Right renal cortex interstitium (tissue), 3 donors: ENCODE results near the gene ODF2L. TPM values are rescaled to one million over a fixed set of nuclear protein-coding genes. Genes with fewer than 3 reads are reported as not detected.
"Not testable (repeated sequence)": the region's sequence is repeated elsewhere in the genome, so short reads cannot be mapped to it uniquely, and the experiment has no call there.

Experiments
- DNase-seq, 3 donors: peaks; one replicate each; pipeline ENCODE4 v3.0.0-alpha.2; 2013; ENCODE audit warnings: low read depth in 3 of 3, low spot score in 2 of 3
- polyA plus RNA-seq, 3 donors: library from polyadenylated mRNA; unstranded; fragments of 120-200 nt; gene quantifications; one replicate each; pipeline ENCODE4 v1.2.1, GENCODE V29; 2013; ENCODE audit not compliant: insufficient read length in 3 of 3

The ODF2L gene
- polyA plus RNA-seq, 3 donors = 43.7 to 51.7 (median 45.8) TPM

DNA sequence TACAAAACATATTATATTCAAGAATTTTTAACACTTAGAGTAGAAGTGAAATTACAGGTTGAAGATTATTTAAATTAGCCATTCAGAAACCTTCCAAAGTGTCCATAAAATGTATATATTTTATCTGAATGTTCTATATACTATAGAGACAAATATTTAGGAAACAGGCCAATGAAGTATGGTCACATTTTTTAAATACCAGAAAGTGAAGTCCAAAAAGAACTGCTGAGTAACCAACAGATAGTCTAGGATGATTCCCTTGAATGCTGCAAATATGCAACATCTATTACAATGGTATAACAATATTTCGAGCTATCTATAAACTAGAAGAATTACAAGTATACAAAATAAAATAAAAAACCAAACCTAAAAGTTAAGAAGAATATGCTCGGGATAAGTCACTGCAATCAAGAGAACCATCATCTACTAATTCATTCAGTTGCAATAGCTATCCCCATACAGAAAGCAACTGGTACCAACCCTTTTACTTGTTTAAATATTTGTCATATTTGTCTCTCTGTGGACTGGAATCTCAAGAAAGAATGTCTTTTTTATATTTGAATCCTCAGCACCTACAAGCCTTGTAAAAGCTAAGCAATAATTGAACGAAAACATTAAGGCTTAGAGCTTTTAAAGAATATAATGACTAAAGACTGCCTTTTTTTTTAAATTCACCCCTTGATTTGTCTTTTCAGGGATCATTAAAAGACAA is 8.1 kb downstream of the ODF2L start:
- no peak for DNase-seq

DNA sequence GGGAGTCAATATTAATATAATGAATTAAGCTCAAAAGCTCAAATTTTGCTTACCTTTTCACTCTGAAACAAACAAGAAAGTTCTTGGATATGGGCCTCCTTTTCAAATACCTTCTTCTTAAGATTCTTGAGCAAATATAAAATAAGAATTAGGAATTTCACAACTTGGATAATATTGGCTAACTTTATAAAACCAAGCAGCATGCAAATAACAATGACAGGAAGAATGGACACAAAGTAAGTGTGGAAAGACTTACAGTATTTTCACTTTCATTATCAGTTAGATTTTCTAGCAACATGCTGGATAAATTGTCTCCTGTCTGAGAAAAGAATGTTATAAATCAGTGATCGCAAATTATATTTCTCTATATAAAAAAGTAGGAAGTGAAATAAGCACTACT is 13.2 kb downstream of the ODF2L start:
- no peak for DNase-seq

DNA sequence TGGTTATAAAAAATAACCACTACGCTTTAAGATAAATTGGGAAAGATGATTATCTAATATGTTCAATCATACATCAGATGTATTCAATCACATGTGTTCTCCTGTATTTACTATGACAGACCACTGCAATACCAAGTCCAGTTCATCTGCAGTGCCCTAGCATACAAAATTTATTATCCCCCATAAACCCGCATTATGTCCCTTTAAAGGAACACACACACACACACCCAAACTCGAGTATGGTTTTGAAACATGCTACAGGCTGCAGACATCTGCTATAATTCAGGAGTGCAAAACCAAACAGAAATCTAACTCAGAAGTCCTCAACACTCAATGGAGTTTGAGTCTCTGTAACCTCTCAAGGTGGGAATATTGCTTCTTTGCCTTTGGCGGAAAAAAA is 14.9 kb downstream of the ODF2L start:
- no peak for DNase-seq

DNA sequence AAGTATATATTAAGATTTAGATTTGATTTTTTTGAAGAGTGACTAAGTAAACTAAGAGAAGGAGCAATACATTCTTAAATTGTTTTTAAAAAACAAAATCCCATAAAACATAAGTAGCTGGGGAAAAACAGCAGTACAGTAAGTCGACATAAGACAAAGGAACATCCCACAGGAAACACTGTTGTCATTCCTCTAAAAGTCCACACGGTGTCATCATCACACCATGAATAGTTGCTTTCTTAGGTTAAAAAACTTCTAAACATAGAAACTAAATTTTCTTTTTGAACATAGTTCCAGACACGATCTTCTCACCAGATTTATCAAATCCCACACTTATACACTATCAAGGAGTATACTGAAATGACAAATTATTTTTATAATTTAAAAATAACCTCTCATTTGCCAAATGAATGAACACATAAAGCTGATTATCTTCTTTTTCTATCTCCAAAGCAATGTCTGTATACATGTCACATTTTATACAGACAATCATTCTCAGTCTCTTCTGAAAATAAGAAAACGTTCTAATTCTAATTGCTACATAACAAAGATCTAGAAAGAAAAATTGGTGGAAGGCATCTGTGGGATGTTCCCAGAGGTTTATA is 15.8 kb downstream of the ODF2L start:
- peak in 2 of 3 donors; percentile 42 to 53 for DNase-seq

DNA sequence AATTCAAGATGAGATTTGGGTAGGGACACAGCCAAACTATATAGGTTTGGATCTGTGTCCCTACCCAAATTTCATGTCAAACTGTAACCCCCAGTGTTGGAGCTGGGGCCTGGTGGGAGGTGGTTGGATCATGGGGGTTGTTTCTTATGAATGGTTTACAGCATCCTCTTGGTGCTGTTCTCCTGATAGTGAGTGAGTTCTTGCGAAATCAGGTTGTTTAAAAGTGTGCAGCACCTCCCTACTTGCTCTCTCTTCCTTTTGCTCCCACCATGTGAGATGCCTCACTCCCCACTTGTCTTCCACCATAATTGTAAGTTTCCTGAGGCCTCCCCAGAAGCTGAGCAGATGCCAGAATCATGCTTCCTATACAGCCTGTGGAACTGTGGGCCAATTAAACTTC is 17.3 kb downstream of the ODF2L start:
- DNase-seq = no peak

DNA sequence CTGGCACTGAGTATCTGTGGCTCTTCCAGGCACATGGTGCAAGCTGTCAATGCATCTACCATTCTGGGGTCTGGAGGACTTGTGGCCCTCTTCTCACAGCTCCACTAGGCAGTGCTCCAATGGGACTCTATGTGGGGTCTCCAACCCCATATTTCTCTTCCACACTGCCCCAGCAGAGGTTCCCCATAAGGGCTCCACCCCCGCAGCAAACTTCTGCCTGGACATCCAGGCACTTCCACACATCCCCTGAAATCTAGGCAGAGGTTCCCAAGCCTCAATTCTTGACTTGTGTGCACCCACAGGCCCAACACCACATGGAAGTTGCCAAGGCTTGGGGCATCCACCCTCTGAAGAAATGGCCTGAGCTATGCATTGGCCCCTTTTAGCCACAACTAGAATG is 18.8 kb downstream of the ODF2L start:
- no peak for DNase-seq

DNA sequence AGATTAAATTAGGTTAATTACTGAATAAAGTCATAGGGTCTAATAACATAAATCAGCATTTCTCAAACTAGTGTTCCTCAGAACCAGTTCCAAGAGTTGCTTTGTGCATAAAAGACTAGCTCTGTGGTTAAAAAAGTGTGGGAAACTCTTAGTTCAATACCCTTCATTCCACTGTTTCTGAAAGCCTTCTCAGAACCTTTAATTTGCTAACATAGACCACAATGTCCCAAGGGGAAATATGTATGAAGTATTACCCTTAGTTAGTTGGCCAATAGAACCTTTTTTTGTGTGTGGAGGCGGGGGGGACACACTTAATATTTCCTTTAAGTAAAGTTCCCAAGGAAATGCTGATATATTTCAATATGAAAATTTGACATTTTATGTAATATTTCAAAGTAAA is 20.4 kb downstream of the ODF2L start:
- DNase-seq = no peak

DNA sequence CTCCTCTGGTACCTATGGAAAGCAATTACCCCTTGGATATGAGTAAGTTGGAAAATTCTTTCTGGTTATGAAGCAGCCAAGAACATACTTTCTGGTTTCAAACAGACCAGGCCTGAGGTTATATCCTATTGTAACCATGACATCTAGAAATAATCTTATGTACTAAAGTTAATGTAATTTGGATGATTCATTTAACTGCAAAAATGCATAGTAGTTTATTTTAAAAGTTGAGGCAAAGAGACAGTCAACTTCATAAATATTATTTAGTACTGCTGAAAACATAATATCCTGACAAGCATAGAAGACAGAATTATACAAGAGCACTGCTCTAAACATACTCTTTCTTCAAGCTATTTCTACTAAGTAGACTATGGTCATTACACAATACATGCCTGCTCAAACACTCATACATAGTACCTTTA is 25.5 kb downstream of the ODF2L start:
- no peak for DNase-seq

DNA sequence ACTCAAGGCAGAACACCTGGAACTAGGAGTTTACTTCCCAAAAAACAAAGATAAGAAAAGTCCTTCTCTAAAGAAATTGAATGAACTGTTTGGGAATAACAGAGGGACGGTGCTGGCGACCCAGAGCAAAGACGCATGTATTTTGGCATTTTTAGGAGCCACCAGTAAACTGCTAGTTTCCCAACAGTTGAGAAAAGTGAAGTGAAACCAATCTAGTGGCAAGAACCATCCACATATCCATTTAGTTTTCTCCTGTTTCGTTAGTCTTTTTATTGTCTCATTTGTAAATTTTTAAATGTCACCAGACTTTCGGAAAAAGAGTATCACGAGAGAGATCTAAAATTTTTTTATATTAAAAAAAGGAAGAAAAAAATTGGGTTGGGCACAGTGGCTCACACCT is 30.2 kb downstream of the ODF2L start:
- no peak for DNase-seq

DNA sequence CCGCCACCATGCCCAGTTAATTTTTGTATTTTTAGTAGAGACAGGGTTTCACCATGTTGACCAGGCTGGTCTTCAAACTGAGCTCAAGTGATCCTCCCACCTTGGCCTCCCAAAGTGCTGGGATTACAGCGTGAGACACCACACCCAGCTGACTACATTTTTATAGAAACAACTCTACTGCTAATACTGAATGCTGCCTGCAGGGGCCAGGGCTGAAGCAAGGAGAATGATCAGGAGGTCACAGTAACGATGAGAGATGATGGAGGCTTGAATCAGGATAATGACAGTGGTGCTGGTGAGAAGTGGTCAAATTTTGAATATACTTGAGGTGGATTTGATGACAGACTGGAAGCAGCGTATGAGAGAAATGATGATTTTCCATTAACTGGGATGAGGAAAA is 33.3 kb downstream of the ODF2L start:
- DNase-seq = no peak

DNA sequence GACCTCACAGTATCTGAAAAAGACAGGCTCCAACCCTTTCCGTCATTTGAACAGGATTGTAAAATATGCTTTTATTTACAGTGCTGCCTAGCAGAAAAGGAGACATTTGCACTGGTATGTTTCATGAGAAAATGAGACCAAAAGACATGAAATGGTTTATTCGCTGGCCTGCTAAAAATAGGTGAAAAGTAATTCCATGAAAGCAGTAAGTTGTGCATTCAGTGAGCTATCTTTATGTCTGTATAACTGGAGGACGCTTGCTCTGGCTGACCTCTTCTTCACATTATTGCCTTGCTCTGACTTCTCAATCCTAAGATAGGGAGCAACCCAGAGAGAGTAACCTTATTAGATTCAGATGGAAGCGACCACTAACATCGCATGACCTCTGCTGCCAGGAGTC is 38.3 kb downstream of the ODF2L start:
- no peak for DNase-seq

DNA sequence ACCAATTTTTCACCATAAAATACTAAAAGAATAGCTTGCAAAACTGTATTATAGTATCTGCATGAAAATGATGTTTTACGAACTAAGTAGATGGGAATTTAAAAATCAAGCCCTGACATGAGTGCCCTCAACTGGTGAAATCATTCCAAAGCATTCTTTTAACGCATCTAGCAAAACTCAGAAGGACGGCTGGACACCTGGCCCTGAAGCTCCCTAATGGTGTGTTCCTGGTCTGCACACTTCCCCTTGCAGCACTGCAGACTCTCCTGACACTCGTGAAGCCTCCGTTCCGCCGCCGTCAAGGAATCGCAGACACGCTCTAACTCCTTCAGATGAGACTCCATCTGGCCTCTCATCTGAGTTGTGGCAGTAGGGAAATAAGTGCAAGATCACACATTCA is 39.9 kb downstream of the ODF2L start:
- DNase-seq = no peak

DNA sequence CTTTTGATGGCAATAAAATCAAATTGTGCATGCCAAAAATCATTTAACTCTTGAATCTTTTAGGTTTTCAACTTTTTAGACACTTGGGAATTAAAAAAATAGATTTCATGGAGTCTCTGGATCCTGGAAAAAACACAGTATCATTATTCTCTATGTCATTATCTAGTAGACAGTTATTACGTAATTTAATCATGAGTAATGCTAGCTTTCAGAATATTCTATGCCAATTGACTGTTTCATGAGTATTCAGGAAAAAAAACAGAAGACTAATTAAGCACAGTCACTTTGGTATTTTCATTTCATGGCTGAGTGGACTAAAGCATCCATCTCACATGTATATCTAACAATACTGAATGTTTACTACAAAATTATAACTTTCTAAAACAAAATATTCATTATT is 44.0 kb downstream of the ODF2L start:
- no peak for DNase-seq

DNA sequence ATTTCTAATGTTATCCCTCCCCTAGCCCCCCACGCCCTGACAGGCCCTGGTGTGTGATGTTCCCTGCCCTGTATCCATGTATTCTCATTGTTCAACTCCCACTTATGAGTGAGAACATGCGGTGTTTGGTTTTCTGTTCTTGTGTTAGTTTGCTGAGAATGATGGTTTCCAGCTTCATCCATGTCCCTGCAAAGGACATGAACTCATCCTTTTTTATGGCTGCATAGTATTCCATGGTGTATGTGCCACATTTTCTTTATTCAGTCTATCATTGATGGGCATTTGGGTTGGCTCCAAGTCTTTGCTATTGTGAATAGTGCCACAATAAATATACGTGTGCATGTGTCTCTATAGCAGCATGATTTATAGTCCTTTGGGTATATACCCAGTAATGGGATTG is 45.9 kb downstream of the ODF2L start:
- not testable (repeated sequence) for DNase-seq

DNA sequence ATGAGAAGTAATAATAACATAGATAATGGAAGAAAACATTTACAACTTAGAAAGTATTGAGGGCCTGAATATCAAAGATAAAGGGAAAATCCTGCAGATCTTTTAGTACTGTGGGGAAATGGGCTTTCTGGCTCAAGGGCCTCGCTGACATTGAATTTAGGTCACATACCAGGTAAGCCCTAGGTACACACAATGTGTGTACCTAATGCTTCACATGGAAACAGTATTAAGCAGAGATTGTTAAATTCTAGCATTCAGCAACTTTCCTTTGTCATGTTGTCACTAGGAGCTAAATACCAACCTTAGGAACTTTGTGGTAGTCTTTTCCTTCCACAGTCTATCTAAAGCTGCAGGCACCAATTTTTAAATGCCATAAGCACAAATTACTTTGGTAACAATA is 49.7 kb downstream of the ODF2L start:
- DNase-seq = no peak

DNA sequence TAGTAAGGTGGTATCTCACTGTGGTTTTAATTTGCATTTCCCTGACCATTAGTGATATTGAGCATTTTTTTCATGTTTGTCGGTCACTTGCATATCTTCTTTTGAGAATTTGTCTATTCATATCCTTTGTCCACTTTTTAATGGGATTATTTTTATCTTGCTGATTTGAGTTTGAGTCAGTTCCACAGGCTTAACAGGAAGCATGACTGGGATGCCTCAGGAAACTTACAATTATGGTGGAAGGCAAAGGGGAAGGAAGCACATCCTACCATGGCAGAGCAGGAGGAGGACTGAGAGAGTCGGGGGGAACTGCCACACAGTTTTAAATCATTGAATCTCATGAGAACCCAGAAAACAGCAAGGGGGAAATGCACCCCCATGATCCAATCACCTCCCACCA is 51.1 kb downstream of the ODF2L start:
- DNase-seq = no peak

DNA sequence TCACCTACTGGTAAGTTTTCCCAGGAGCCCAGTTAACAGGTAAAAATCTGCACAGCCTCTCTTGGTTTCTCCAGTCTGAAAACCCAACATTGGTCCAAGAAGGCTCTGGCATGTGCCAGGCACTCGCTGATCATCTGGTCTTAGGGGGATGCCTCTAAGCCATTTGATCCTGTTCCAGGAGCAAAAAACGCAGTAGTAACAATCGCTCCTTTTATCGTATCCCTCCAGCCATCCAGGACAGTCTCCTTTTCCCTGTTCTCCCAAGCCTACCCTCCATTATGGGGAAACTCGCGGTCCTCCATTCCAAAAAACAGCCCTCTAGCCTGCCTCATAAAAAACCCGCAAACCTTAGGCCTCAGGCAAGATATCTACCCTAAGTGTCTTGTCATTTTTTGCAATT is 56.2 kb downstream of the ODF2L start:
- DNase-seq = no peak

DNA sequence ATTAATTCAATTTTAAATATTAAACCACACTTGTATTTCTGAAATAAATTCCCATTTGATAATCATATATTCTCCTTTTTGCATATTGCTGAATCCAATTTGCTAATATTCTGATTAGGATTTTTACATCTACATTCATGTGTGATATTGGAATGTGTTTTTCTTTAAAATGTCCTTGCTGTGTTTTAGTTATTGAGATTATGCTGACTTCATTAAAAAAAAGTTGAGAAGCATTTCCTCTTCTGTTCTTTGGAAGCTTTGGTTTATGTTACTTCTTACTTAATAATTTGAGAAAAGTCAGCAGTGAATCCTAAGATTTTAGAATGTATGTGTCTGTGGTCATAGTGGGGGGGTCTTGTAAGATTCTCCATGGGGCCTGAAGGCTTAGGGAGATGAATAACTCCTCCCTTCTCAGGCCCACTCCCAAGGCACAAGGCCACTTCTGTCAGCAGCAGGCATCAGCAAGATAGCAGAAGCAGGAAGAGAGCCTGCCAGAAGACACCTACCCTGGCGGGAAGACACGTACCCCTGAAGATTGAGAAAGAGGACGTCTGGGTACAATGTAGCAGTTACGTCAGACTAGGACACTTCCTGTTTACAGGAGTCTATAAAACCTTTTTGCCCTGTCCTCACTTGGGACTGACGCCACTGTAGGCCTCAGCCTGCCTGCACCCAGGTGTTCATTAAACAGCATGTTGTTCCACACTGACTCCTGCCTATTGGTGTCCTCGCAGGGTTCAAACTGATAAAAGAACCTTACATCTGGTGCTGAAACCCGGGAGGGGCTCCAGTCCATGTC is 56.9 kb downstream of the ODF2L start:
- DNase-seq = no peak

DNA sequence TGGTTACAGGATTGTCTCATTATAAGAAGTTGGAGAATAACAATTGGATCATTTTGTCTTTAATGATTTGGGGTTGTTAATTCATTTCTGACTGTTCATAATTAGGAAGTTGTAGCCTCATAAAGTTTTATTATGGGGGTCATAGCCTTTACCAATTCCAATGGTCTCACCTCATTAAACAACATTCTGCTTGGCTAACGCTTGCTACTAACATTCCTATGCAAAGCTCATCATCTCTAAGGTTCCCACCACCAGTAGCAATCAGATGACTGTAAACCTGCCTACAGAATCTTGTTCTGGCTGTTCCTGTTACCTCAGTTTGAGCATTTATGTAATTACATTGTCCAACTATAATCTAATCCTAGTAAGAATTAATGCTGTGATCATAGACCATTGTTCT is 60.2 kb downstream of the ODF2L start:
- DNase-seq = peak in 2 of 3 donors; percentile 21 to 44

DNA sequence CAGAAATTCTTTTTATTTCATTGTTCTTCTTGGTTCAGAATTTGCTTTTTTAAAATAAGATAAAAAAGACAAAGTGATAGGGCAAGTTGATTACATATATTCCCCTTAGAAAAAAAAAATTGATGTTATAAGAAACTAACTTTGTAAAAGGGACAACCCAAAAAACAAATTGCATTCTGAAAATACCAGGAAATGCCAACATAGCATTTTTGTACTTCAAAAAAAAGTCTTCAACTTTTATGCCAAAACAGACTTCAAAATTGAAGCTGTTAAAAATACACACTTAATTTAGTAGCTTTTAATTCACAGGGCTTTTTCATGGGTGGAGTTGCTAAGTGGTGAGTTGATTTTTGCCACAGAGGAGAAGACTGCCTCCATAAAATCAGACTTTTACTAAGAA is 70.9 kb downstream of the ODF2L start:
- DNase-seq = no peak

DNA sequence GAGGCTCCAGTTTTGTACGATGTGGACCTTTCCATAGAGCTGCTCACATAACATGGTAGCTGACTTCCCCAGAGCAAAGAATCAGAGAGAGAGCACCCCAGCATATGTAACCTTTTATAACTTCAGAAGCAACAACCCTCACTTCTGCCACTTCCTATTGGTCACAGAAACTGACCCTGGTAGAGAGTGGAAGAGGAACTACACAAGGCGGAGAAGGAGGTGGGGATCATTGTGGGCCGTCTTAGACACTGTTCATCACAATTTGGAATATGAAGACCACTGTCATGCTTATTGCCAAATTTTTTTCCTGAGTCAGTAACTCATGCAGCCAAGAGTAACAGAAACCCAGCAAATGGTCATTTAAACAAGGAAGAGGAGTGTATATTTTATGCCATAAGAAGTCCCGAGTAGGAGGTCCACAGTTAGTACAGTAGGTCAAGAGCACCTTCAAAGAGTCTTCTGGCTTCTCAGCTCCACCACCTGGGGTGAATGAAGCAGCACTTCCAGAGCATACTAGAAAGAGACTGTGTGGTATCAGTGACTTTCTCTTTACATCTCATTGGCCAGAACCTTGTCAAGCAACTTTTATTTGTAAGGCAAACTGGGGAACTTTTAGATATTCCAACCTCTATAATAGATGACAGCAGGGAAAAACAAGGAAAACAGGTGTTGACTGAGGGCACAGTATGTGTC is 71.8 kb downstream of the ODF2L start:
- DNase-seq = no peak
